ENCODE data around the gene PPP3R2.
A peak's percentile ranks its signal among the peaks of the same experiment; 100 is the strongest.
"Not testable (repeated sequence)": the region's sequence is repeated elsewhere in the genome, so short reads cannot be mapped to it uniquely, and the experiment has no call there.

Gene PPP3R2

DNA sequence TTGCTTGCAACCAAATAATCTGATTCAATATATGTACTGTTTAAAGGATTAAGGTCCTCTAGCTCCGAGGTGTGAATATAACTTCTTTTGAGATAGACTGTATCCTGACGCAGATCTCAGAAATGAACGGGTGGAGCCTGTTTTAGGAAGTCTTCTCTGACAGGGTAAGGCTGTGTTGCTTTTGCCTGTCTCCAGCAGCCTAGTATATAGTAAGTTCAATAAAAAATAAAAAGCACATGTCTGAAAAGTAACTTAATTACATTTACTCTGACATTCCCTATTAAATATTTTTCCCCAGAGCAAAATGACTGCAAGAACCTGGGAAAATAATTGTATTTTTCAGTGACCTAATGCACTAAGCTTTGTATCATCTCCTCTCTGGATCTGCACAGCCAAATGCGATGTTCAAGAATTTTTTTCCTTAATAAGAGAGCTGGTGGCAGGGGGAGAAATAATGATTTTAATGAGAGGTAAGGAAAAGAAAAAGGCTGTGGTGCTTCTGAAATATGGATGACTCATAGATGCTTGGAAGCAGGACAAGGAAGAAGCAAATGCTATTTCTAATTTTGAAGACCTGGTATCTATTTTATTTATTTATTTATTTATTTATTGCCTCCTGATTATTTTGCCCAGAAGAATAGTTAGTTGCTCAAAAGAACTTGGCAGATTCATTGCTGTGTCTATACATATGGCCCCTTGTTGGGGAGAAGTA lies 7.3 kb downstream of the PPP3R2 start:
- DNase-seq = no peak

DNA sequence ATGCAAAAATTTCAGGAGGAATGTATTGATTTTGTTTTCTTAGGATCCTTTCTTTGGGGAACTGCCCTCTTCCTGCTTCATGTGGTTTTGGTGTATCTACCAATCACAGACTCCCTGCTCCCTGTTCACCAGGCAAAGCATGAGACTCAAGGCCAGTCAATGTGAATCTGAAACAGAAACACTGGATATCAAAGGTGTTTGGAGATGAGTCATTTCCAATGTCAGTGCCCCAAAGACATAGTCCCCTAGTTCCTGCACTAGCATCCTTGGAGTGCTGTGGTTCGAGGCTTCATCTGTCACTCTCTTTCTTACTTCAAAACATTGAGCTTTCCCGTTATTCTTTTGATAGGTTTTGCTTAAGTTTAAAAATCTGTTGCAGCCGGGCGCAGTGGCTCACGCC lies 8.1 kb downstream of the PPP3R2 start:
- no peak for DNase-seq

DNA sequence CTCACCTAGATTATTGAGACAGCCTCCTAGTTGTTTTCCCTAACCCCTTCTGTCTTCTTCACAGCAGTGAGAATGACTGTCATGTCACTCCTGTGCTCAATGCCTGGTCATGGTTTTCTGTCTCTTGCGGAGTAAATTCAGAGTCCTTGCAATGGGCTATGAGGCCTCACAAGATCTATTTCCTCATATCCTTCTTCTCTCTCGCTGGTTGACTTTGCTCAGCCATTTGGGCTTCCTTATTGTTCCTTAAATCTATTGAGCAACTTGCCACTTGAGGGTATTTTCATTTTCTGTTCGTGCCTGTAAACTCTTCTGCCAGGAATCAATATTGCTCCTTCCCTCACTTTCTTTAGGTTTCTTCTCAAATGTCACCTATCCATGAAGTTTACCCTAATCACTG lies 9.0 kb downstream of the PPP3R2 start:
- DNase-seq = no peak

DNA sequence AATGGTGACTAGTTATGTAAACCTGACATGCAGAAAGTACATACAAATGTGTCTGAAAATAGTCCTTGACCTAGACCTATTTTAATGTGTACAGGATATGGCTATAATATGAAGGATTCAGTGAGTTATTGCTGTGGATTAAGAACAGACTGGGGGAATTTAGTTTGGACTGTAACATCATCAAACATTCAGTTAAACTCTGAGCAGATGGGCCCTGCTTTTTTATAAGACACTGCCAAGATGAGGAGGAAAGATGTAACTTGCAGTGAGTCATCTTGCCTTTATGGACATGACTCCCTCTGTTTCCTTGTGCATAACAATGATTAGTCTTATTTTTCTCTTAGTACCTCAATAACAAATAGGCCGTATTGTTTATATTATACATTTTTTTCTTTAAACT lies 12.2 kb downstream of the PPP3R2 start:
- DNase-seq = peak; percentile 70

DNA sequence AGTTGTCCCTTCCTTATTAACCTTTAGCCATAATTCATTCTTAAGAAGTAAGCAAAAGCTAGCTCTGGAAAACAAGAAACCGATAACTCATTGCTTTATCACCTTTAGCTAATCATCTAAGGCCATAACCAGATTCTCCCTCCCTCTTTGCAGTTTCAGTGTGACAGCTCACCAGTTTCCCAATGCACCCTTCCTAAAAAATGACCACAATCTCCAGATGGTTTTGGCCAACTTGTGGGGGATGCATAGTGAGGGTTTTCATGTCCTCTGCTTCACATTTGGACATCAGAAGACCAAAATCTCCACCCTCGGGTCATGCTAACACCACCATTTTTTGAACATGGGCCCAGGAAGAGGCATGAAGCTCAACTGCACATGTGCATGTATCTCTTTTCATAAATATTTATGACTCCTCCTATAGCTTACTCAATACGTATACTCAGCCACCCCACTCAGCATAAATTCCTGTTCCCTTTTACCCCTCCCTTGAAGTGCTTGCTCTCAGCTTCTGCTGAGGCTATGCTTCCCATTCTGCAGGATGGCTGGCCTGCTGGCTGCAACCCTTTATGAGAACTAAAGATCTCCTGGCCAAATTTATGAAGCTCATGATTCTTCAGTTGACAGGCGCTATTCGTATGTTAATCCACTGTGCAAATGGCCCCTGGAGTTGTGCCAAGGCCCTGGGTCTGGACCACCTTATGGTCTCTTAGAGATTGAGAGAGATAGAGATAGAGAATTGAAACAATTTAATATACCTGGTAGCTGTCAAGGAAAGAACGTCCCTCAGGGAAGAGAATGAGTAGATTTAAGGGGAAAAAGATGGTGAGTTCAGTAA lies 14.8 kb downstream of the PPP3R2 start:
- DNase-seq = no peak

DNA sequence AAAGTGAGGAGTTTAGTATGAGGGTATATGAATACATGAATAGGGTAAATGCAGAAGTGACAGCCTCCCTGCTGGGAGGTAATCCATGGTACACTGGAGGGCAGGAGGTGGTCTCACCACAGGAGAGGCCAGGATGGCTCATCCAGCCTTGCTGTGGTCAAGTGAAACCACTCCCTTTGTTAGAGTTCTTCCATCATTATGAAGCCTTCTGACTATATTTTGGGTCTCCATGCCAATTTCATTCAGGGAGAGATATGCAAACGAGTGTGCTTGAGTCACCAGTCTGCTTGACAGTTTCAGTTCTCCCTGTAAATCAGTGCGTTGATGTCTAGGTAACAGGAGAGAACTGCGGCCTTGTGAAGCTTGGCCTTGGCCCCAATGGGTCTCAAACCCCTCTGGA lies 16.4 kb downstream of the PPP3R2 start:
- no peak for DNase-seq

DNA sequence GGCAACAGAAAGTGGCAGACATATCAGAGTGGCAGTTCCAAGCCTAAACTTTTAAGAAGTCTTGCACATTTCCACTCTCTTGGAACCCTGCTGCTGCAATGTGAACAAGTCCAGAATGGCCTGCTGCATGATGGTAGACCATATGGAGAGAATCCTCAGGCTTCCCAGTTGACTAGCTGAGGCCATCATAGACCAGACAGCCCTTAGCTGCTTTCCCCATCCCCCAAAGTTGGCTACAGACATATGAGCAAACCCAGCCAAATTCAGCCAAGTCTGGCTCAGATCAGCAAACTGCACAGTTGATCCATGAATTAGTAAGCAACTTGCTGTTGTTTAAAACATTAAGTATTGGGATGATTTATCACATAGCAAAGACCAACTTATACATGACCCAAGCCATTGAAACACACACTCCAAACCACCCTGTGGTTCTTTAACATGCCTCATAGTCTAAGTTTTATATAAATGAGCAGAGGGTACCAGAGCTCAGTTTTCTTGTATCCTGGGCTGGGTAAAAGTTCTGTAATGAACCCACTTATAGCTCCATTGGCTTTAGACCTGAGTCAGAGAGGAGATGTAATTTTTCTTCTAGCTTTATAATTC lies 19.9 kb downstream of the PPP3R2 start:
- DNase-seq = peak; percentile 68

DNA sequence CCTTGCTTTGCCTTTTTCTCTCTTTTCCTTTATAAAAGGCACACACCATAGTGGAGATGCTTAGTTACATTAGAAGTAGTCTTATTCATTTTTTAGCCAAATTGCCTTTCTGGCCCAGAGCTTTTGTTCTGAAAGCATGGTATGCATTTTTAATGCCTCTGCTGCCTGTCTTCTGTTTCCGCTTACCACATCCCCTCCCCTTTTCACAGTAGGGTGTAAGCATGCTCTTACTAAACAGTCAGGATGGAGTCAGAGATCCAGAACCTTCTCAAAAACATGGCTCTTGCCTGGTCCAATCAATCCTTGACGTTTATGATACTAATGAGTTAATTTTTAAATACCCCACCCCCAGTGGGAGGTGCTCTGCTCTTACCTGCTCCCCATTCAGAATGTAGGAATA lies 22.5 kb downstream of the PPP3R2 start:
- DNase-seq = no peak

DNA sequence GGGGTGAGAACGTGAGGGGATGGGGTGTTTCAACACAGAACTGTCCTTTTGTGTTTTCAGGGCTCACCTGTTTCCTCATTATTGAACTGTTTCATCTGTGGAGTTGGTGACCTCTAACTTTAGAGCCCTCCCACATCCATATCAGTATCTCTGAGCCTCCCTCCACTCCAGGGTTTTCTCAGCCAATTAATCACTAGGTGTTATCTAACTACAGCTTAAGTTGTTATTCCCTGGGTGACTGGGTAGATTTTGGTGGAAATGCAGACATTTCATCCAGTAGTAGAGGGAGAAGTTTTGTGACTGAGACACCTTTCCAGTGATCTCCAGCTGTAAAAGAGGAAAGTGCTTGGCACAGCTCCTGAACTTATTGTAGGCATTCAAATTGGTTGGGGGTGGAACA lies 23.7 kb downstream of the PPP3R2 start:
- no peak for DNase-seq

DNA sequence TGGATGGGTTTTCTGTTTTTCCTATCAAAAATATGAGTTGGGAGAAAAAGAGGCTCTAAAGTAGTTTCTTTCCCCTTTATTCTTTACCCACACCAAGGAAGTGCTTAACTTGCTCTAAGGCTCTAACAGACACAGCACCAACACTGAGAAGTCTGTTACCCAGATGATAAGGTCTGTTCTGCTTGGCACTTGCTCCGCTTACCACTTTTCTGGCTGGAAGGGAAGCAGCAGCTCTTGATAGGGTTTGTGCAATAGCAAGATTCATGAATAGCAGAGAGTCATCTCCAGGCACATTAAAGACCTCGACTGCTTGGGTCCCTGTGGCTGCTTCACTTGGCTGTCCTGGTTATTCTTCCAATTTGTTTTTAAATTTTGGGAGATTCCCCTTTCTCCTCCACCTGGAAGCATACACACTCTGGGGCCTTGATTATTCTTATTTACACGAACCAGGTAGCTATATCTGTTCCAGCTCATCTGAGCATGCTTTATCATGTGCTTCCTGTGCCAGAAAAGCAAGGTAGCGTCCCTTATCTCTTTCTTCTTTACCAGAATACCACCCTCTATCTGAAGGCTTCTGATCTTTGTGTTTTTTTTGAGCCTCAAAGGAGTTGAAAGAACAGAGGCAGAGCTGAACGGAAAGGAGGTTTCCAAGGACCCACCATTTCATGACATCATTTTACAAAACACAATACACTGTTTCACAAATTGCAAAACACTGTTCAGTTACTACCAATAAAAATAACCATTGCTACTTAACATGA lies 24.8 kb downstream of the PPP3R2 start:
- no peak for DNase-seq

DNA sequence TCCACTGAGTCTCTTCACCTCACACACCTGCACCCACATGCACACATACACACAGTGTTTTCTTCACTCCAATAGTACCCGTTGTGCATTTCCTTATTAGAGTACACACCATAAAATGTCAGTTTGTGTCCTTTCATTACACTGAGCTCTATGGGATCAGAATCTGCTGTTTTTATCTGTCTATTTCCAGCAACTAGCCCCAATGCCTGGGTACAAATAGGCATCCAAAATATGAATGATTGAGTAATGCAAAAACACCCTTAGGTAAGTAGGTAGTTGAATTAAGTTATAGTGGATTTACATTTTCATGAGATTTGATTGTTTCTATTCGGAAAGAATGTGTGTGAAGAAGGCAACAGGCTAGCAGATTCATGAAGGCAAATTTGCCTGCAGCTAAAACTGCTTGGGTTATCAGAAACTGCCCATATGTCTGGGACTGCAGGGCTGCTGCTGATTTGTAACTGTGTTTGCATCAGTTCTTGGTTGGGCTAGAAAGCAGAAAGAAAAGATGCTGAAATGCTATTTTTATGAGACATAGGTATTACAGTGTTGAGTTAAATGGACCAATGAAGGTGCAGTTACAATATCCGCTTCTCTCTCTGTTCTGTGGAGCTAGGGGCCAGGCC lies 26.9 kb downstream of the PPP3R2 start:
- no peak for DNase-seq

DNA sequence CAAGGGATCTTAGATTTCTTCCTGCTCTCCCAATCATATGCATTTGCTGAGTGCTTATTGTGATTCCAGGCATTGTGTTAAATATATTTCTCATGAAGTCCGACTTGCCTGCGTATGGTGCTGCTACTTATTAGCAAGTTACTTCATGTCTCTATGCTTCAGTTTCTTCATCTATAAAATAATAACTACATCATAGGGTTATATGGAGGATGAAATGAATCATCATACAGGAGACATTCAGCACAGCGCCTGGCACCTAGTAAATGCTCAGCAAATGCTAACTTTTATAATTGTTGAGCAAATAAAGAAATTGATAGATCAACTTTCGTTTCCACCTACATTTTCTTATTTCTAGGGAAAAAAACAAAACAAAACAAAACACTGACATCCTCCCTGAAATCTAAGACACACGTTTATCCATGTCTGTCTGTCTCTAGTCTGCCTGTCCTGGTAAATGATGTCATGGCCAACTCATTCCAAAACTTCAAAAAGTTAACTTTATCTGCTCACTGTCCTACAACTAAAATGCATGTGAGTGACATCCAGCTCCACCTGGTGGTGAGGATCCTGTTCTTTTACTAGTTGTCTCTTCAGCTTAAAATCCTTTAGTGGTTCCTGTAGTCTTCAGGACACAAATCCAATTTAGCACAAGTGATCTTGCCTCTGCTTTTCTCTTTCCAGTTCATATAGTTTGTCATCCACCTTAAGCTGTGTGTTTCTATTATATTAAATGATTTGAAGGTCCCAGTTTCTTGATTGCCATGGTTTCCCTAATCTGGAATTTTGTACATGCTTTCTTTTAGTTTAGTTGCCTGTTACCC lies 27.7 kb downstream of the PPP3R2 start:
- no peak for DNase-seq

DNA sequence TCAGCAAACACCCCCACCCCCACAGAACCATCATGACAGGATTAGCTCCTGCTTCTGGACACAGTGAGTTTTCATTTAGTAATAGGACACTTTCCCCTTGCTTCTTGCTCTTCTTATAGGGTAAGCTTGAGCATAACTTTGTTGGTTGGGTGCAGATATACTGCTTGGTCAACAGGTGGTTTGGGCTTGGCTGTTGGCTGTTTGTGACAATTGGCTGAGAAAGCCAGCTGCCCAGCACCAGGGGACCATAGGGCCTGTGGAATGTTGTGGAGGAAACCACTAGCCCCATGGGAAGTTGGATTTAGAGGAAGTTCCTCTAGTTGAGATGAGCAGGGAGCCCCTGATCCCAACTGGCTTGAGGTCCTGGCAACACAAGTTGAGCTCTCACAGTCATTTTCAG lies 30.5 kb downstream of the PPP3R2 start:
- DNase-seq = no peak

DNA sequence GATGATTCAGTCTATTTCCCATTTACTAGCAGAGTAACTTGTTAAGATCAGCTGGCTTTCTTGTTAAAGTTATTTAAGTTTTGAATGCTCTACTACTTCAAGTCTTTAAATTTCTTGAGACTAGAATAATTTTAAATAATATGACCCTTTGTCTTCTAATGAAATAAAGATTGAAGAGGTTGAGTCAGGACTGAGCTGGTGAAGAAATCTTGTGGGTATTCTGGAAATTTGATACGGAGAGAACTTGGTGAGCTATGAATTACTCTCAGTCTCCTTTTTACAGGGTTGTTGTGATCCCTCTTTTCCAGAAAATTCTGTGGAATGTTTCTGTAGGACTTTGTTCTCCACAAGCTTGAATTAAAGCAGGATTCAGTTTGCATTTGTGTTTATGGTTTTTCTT lies 31.8 kb downstream of the PPP3R2 start:
- DNase-seq = no peak

DNA sequence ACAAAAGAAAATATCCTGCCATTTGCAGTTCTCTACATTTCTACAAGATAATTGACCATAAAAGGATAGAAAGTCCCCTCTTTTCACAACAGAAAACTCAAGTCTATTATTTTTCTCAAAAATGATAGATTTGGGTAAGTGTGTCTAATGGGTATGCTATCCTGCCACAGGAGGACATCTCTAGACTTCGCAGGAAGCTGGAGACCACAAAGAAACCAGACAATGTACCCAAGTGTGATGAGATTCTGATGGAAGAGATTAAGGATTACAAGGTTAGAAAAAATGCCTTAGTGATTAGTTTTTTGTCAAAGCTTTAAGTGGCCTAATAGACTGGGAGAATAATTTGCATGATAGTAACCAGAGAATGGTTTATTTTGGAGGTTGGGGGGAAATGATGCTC lies 33.0 kb downstream of the PPP3R2 start:
- no peak for DNase-seq

DNA sequence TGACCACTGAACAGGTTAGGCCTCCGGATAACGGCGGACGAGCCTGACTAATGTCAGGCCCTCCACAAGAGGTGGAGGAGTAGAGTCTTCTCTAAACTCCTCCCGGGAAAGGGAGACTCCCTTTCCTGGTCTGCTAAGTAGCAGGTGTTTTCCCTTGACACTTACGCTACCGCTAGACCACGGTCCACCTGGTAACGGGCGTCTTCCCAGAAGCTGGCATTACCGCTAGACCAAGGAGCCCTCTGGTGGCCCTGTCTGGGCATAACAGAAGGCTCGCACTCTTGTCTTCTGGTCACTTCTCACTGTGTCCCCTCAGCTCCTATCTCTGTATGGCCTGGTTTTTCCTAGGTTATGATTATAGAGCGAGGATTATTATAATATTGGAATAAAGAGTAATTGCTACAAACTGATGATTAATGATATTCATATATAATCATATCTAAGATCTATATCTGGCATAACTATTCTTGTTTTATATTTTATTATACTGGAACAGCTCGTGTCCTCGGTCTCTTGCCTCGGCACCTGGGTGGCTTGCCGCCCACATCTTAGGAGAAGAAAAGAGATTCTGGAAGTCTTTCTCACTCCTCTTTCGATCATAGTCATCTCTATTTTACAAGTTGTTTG lies 45.2 kb downstream of the PPP3R2 start:
- DNase-seq = not testable (repeated sequence)

DNA sequence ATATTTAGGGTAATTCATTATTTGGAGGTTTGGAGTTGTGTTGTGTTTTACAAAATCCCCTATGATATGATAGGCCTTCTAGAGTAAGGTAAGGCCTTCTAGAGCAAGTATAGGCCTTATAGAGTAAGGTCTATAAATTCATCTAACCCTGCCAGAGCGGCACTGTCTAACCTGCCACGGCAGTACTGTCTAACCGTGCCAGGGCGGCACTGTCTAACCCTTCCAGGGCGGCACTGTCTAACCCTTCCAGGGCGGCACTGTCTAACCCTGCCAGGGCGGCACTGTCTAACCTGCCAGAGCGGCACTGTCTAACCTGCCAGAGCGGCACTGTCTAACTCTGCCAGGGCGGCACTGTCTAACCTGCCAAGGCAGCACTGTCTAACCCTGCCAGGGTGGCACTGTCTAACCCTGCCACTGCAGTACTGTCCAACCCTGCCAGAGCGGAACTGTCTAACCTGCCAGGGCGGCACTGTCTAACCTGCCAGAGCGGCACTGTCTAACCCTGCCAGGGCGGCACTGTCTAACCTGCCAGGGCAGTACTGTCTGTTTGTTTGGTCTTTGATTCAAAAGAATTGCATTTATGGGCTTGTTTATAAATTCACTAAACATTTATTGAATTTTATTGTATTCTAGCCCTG lies 51.6 kb downstream of the PPP3R2 start:
- DNase-seq = no peak
